IMR-90 (cell line): ENCODE data around the gene MFSD12. TPM values are rescaled to one million over a fixed set of nuclear protein-coding genes. Genes with fewer than 3 reads are reported as not detected.

Source experiments
- ATAC-seq: fragments of 200-7000 bp; cut with Tn5 transposase; 2 replicates; pipeline ENCODE4 v1.9.1; 2020; ENCODE audit warnings: low read depth, mild to moderate bottlenecking, moderate library complexity
- BruUV-seq: library from RNA; stranded (reverse); fragments of 400-500 nt; replicated peaks from 2 replicates; lab custom pipeline; 2021; lab: Mats Ljungman, UMichigan
- CTCF ChIA-PET: fragments of 300-600 bp; formaldehyde crosslinking; extraction: SDS; loops from one replicate; lab custom pipeline; 2021; ENCODE audit warnings: antibody characterized with exemption; lab: Yijun Ruan, JAX
- POLR2A ChIA-PET: fragments of 300-600 bp; sonication (Branson Sonifier 250); formaldehyde crosslinking; loops from one replicate; lab custom pipeline; 2022; ENCODE audit warnings: antibody characterized with exemption; ENCODE audit not compliant: unreplicated experiment; lab: Charles Lee
- DNase-seq: peaks from one replicate; pipeline ENCODE4 v3.0.0; 2013
- H2AFZ ChIP-seq: replicated peaks from 2 replicates; pipeline ENCODE3; 2013; ENCODE audit warnings: low read length, mild to moderate bottlenecking; ENCODE audit not compliant: poor library complexity
- H2AK5ac ChIP-seq: 2 replicates; pipeline ENCODE4 v1.6.1; 2013; ENCODE audit warnings: low read depth, low read length, inconsistent platforms
- H2AK9ac ChIP-seq: replicated peaks from 2 replicates; pipeline ENCODE3; 2013; ENCODE audit warnings: mild to moderate bottlenecking, low read depth, low read length, moderate library complexity; ENCODE audit not compliant: poor library complexity
- H2BK120ac ChIP-seq: 2 replicates; pipeline ENCODE4 v1.6.1; 2013; ENCODE audit warnings: low read depth, low read length, inconsistent platforms
- H2BK15ac ChIP-seq: 3 replicates; pipeline ENCODE4 v1.6.1; 2013; ENCODE audit warnings: low read depth, low read length, inconsistent platforms
- H2BK20ac ChIP-seq: 2 replicates; pipeline ENCODE4 v1.6.1; 2013; ENCODE audit warnings: low read depth, mild to moderate bottlenecking, inconsistent platforms, low read length, moderate library complexity
- H2BK5ac ChIP-seq: 2 replicates; pipeline ENCODE4 v1.6.1; 2013; ENCODE audit warnings: mild to moderate bottlenecking, low read depth, low read length, inconsistent platforms; ENCODE audit not compliant: poor library complexity, severe bottlenecking
- H3K14ac ChIP-seq: replicated peaks from 2 replicates; pipeline ENCODE4 v1.6.1; 2013; ENCODE audit warnings: low read depth, low read length, inconsistent platforms
- H3K18ac ChIP-seq: 2 replicates; pipeline ENCODE4 v1.6.1; 2013; ENCODE audit warnings: low read depth, low read length, control low read depth
- H3K23ac ChIP-seq: 2 replicates; pipeline ENCODE4 v1.6.1; 2013; ENCODE audit warnings: low read depth, low read length, inconsistent platforms
- H3K27ac ChIP-seq: 2 replicates; pipeline ENCODE4 v1.5.1; 2013; ENCODE audit warnings: mild to moderate bottlenecking, control low read depth, low read length; ENCODE audit not compliant: insufficient read depth
- H3K27me3 ChIP-seq: 2 replicates; pipeline ENCODE4 v1.6.1; 2013; ENCODE audit warnings: low read length; ENCODE audit not compliant: control insufficient read depth, insufficient read depth
- H3K36me3 ChIP-seq: 2 replicates; pipeline ENCODE4 v1.6.1; 2013; ENCODE audit warnings: low read length, mixed read lengths; ENCODE audit not compliant: control insufficient read depth, insufficient read depth
- H3K4ac ChIP-seq: 2 replicates; pipeline ENCODE4 v1.6.1; 2013; ENCODE audit warnings: low read depth, low read length, inconsistent platforms
- H3K4me1 ChIP-seq: 2 replicates; pipeline ENCODE4 v1.6.1; 2013; ENCODE audit warnings: low read length, mixed read lengths; ENCODE audit not compliant: control insufficient read depth, insufficient read depth
- H3K4me2 ChIP-seq: 2 replicates; pipeline ENCODE4 v1.6.1; 2013; ENCODE audit warnings: low read depth, mild to moderate bottlenecking, control low read depth, low read length, moderate library complexity
- H3K4me3 ChIP-seq: 2 replicates; pipeline ENCODE4 v1.5.1; 2013; ENCODE audit warnings: low read depth, mild to moderate bottlenecking, control low read depth, low read length, moderate library complexity; ENCODE audit not compliant: insufficient read depth
- H3K56ac ChIP-seq: 2 replicates; pipeline ENCODE4 v1.6.1; 2013; ENCODE audit warnings: low read length, inconsistent platforms; ENCODE audit not compliant: insufficient read depth; ENCODE audit errors: extremely low read depth
- H3K79me1 ChIP-seq, 2 experiments: 2 replicates each; pipeline ENCODE4 v1.6.1; 2013; ENCODE audit warnings: low read length in 2 of 2, inconsistent platforms in 1 of 2, low read depth in 1 of 2
- H3K9ac ChIP-seq: 2 replicates; pipeline ENCODE4 v1.6.1; 2013; ENCODE audit warnings: low read depth, low read length, control low read depth
- H3K9me1 ChIP-seq: 2 replicates; pipeline ENCODE4 v1.6.1; 2013; ENCODE audit warnings: low read length, inconsistent platforms; ENCODE audit not compliant: insufficient read depth
- H3K9me3 ChIP-seq: 2 replicates; pipeline ENCODE4 v1.6.1; 2013; ENCODE audit warnings: low read length; ENCODE audit not compliant: control insufficient read depth, insufficient read depth
- H4K20me1 ChIP-seq: 2 replicates; pipeline ENCODE4 v1.6.1; 2013; ENCODE audit warnings: low read length, inconsistent platforms; ENCODE audit not compliant: insufficient read depth
- H4K5ac ChIP-seq: 2 replicates; pipeline ENCODE4 v1.6.1; 2013; ENCODE audit warnings: mild to moderate bottlenecking, low read depth, low read length, control low read depth
- H4K8ac ChIP-seq, 2 experiments: 2 replicates each; pipeline ENCODE4 v1.6.1; 2013; ENCODE audit warnings: low read depth in 2 of 2, low read length in 2 of 2, control low read depth in 1 of 2, inconsistent platforms in 1 of 2
- H4K91ac ChIP-seq: 2 replicates; pipeline ENCODE4 v1.6.1; 2013; ENCODE audit warnings: low read depth, low read length, inconsistent platforms; ENCODE audit not compliant: insufficient read depth
- CHD1 ChIP-seq: IDR thresholded peaks from 2 replicates; pipeline ENCODE4 v1.6.1; 2012; ENCODE audit warnings: low read depth, low read length, improper control_type of control experiment
- MAZ ChIP-seq: IDR thresholded peaks from 2 replicates; pipeline ENCODE4 v1.6.1; 2012; ENCODE audit warnings: low read depth, mild to moderate bottlenecking, low read length, improper control_type of control experiment, moderate library complexity, borderline replicate concordance
- MXI1 ChIP-seq: IDR thresholded peaks from 2 replicates; pipeline ENCODE4 v1.6.1; 2012; ENCODE audit warnings: low read depth, mild to moderate bottlenecking, low read length, moderate library complexity, borderline replicate concordance
- NFE2L2 ChIP-seq: fragments of 150-350 bp; IDR thresholded peaks from 2 replicates; pipeline ENCODE4 v1.6.1; 2016; ENCODE audit warnings: low read depth, mild to moderate bottlenecking, low read length
- RCOR1 ChIP-seq: IDR thresholded peaks from 2 replicates; pipeline ENCODE4 v1.6.1; 2012; ENCODE audit warnings: mild to moderate bottlenecking, low read length, improper control_type of control experiment; ENCODE audit not compliant: insufficient replicate concordance
- WGBS, 2 experiments: methylation state at CpG; one replicate each; pipeline versions ENCODE4 v1.1.5 to v1.1.7; 2013; ENCODE audit warnings: missing lambda C conversion rate in 2 of 2; ENCODE audit not compliant: insufficient read length in 1 of 2; ENCODE audit errors: extremely low coverage in 2 of 2; 5-methylcytosine and 5-hydroxymethylcytosine counted together
- dilution Hi-C: fragments of 300-500 bp; cut with HindIII; formaldehyde crosslinking; loops from one replicate; pipeline ENCODE4 v1.14.3; 2018; ENCODE audit warnings: low sequenced_read_pairs; ENCODE audit not compliant: unreplicated experiment
- in situ Hi-C: fragments of 300-500 bp; cut with MboI; formaldehyde crosslinking; loops from 3 replicates; pipeline ENCODE4 v1.14.3; 2019; ENCODE audit warnings: low sequenced_read_pairs, inconsistent platforms, mixed read lengths
- intact Hi-C: fragments of 100-400 bp; cut with micrococcal nuclease; formaldehyde crosslinking; loops from 2 replicates; pipeline ENCODE4 v1.10.0; 2022
- polyA plus RNA-seq, 3 experiments: library from polyadenylated mRNA; depleted of rRNA; stranded (reverse); fragments of >200 nt; gene quantifications; 2 replicates each; pipeline ENCODE4 v1.2.3, GENCODE V29; 2012; ENCODE audit warnings: low replicate concordance in 1 of 3
- total RNA-seq: library from RNA; depleted of rRNA; stranded (reverse); fragments of >200 nt; gene quantifications from 2 replicates; pipeline ENCODE4 v1.2.3, GENCODE V29; 2012

MFSD12 gene
- total and polyA plus RNA-seq, 2 of the 4 experiments (the other 2 are of a cell fraction), result 20.4 to 77.2 TPM

- Histone ChIP-seq H3K18ac (no peak overlapping the region), H2AK5ac (no peak overlapping the region), H3K4me3 (no peak overlapping the region), H3K23ac (no peak overlapping the region), H4K8ac (no peak overlapping the region), H4K20me1 (peaks cover 36% of the 10 kb centered on the region), H2BK5ac (no peak overlapping the region), H2BK120ac (no peak overlapping the region), H3K9ac (no peak overlapping the region), H2AK9ac (no peak overlapping the region), H2BK20ac (no peak overlapping the region), H3K27ac (no peak overlapping the region), H3K27me3 (no peaks in the 10 kb centered on the region), H2AFZ (no peak overlapping the region), H3K4me1 (no peaks in the 10 kb centered on the region), H2BK15ac (no peak overlapping the region), H3K56ac (no peak overlapping the region), H3K14ac (no peak overlapping the region), H3K4ac (no peak overlapping the region), H3K9me1 (no peaks in the 10 kb centered on the region), H3K79me1 (peaks cover 6 to 25% of the 10 kb centered on the region in 2 experiments; a peak in 3 of 4 replicates), H4K91ac (no peak overlapping the region), H3K36me3 (peaks cover 28% of the 10 kb centered on the region), H3K4me2 (no peak overlapping the region), H3K9me3 (no peaks in the 10 kb centered on the region), H4K5ac (no peak overlapping the region)
- DNase-seq (no peak), ATAC-seq (no peak)
- dilution Hi-C loops, result no loop called here
- CTCF ChIA-PET, result no interaction called here
- in situ Hi-C loops, result no loop called here
- TF ChIP-seq RCOR1, result no peak
- no peak for TF ChIP-seq NFE2L2
- TF ChIP-seq MAZ, result no peak
- no peak for TF ChIP-seq MXI1
- TF ChIP-seq CHD1, result no peak
- BruUV-seq, result no TSS peak
- intact Hi-C loops, result no loop called here
- POLR2A ChIA-PET, result no interaction called here
- WGBS, 2 experiments, result 87% methylated on average over 18 of the region's 47 CpGs; no CpG with 5 or more reads in 1 of the 2 experiments
Measured at GRCh38 chr19:3543150-3544057, 14.0 kb downstream of the MFSD12 start.
